GM19239 (cell line): Measurements from ENCODE around the gene CHN2.
A peak's percentile ranks its signal among the peaks of the same experiment; 100 is the strongest.

Source experiments
- DNase-seq: peaks from one replicate; pipeline ENCODE4 v3.0.0; 2011; ENCODE audit warnings: low spot score; ENCODE audit not compliant: insufficient read length
- FAIRE-seq: peaks from 2 replicates; lab custom pipeline; 2011; peaks lifted over from hg19 to GRCh38; lab: Jason Lieb, UNC

The CHN2 gene

DNA sequence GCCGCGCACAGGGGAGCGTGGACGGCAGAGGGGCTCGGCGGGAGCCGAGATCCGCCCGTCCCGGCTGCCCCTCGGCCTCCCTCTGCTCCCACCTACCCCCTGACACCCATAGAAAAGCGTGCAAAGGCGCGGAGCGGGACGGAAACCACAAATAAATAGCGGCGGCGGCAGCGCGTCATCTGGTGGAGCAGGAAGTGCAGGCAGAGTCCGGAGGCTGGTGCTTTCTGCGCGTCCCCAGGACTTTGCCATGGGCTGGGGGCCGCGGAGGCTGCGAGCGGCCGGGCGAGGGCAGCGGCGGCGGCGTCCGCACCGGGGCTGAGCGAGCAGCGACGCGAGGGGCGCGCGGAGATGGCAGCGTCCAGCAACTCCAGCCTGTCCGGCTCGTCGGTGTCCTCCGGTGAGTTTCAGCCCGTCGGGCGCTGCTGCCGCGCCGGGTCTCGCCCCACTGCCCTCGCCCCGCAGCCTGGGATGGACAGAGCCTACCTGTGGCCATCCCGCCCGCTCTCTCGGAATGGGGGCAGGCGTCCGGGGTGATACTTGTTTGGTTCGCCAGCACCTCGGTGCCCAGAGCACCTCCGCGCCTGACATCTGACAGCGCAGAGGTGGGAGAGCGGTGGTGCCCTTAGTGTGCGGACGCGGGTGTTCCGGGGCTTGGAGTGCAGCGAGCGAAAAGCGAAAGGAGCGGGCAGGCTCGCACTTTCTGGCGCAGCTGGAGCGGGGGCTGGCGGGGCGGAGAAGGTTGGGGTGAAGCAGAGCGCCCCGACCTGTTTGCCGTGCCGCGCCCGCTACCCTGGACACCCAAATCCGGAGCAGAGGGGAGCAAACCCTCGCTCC lies at the start of gene CHN2:
Gene CHN2 (plus strand): TSS at position 182 of the 834 bp plus-strand sequence.
- DNase-seq (peak; percentile 23), FAIRE-seq (no peak)

DNA sequence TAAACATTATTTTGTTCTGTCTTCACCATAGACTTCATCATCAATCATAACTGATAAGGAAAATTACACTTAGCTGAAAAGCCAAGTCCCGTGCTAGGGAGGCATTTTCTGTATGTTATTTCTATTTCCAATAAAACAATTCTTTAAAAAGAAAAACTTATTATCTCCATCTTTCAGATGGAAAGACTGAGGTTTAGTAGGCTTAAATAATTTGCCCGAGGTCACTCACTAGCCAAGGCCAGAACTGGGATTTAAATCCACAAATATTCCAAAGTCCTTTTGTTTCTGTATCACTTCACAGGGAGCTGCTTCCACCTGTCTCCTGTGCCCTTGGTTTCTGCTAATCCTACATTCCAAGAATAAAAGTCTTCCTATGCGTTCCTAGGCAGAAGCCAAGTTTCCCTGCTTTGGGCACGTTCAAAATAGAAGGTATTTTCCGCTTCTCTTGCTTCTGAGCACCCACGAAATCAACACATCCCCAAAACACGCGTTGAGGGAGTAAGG lies 49.0 kb upstream of the CHN2 start:
- DNase-seq: no peak
- no peak for FAIRE-seq

- FAIRE-seq (no peak), DNase-seq (no peak)
Measured at GRCh38 chr7:29146057-29146706, 48.4 kb upstream of the CHN2 start, which contains the start of gene CPVL. TSS of gene CPVL (minus strand) at chr7:29146537. CDS start at chr7:29121061, 25,476 bp downstream.

- FAIRE-seq (no peak), DNase-seq (no peak)
Measured at GRCh38 chr7:29146888-29147609, 47.5 kb upstream of the CHN2 start.

DNA sequence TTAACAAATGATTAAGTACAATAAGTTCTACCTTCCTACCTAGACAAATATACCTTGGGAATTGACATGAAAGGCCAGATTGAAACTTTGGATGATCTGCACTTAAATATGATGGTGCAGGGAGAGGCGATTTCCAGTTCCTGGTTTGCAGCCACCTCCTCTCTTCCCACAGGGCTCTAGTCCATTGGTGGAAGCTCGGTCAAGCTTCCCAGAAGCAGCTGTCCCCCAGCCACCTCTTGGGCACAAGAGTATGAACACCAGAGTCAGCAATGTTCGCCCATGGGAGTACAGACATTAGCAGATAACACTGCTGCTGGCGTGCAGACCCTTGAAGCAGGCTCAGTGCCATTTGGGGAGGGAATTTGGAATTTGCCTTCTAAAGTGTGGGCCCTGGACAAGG lies 46.8 kb upstream of the CHN2 start:
- no peak for FAIRE-seq

GRCh38 chr7:29149036-29149435 lies 45.5 kb upstream of the CHN2 start:
- no peak for FAIRE-seq
- DNase-seq: no peak

More for the DNA sequence above, 46.8 kb upstream of the CHN2 start:
- DNase-seq: no peak

DNA sequence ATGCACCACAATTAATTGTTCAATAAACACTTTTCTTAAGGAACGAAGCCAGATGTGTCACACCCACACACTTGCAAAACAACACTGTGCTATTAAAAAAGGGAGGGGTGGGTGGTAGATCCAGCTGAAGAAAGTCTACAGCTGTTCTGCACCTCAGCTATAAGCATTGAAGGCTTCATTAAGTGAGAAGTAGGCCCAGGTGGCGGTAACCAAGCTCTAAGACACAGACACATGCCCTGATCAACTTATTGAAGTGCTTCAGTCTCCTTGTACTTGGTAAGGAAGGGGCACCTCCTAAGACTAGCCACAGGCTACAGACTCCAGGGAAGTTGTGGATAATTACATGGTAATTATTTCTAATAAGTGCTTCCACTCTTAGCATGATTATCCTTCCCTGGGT lies 43.7 kb upstream of the CHN2 start:
- no peak for DNase-seq
- FAIRE-seq: no peak

DNA sequence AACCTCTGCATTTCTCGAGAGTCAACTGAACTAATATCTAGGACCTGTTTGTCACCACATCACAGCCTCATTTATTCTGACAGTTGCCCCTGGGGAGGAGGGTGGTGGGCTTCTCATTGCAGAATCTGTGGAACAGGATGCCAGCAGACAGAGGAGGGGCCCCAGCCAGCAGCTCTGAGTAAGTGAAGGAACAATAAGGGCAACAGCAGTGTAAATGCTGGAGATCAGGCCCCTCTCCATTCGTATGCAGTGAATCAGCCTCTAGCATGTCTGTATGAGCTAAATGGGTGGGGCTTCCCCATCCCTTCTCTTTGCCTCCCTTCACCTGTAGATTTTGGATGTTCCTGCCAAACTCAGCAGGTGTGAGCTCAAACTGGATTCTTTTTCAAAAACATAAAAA lies 40.5 kb upstream of the CHN2 start:
- FAIRE-seq: no peak
- no peak for DNase-seq

DNA sequence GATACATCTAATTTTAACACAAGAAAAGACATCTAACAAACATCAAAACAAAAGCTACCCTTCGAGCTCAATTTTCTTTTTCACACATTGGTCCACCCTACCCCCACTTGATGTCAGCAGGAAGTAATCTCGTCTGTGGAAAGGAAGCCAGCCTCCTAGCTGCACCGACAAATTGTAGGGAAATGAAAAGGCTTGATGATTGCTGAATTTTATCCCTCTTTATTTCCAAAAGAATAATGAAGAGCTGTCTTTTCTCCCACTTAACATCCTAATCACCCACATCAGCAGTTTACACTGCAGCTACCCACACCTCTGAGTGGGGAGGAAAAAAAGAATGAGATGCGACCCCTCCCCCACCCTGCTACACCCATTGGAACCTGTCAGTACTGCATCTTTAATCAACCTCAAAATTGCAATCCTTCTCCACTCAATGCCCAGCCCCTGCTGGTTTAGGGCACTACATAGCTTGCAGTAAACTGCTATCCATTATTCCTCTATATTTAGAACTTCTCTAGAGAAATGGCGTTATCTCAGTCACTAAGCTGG lies 37.6 kb upstream of the CHN2 start:
- FAIRE-seq: no peak

DNA sequence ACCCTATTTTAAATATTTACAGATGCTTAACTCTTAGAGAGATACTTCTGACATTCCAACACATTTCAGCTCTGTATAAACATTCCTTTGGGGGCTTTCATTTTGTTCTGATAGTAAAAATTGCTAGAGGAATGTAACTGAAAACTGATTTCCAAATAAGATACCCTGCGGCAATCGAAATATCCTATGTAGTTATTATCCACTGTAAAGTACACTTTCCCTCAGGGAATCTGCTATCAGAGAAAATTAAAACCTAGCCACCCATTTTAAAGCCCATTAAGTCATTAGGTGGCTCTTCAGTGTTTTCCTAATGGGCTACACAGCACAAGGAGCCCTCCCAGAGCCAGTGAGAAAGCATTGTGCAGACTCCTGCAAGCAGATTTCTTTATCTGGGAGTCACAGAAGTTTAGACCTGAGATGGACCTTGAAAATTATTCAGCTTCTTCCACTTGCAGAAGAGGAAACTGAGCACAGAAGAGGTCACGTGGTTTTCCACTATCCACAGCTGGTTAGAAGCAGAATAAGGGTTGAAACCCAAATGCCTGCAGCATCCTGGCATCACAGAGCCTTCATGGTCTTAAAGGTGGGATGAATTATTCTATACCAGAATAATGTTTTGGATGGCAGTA lies 35.7 kb upstream of the CHN2 start:
- DNase-seq: no peak
- no peak for FAIRE-seq

More for the DNA sequence above, 37.6 kb upstream of the CHN2 start:
- DNase-seq: no peak

GRCh38 chr7:29160080-29160479 lies 34.5 kb upstream of the CHN2 start:
- no peak for FAIRE-seq

GRCh38 chr7:29161231-29161630 lies 33.3 kb upstream of the CHN2 start:
- FAIRE-seq: no peak
- no peak for DNase-seq

More at GRCh38 chr7:29160080-29160479, 34.5 kb upstream of the CHN2 start:
- DNase-seq: no peak

DNA sequence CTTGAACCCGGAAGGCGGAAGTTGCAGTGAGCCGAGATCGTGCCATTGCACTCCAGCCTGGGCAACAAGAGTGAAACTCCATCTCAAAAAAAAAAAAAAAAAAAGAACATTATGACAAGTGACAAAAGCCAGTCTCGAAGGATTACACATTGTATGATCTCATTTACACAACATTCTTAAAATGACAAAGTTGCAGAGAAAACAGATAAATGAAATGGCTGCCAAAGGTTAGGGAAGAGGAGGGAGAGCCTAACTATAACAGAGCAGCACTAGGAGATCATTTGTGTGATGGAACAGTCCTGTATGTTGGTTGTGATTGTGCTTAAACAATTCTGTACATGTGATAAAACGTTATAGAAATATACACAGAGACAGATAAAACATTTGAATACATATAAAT lies 32.0 kb upstream of the CHN2 start:
- DNase-seq: no peak
- no peak for FAIRE-seq

- no peak for FAIRE-seq
- no peak for DNase-seq
Measured at GRCh38 chr7:29163854-29164253, 30.7 kb upstream of the CHN2 start.

GRCh38 chr7:29167721-29168120 lies 26.9 kb upstream of the CHN2 start:
- no peak for FAIRE-seq
- DNase-seq: no peak

DNA sequence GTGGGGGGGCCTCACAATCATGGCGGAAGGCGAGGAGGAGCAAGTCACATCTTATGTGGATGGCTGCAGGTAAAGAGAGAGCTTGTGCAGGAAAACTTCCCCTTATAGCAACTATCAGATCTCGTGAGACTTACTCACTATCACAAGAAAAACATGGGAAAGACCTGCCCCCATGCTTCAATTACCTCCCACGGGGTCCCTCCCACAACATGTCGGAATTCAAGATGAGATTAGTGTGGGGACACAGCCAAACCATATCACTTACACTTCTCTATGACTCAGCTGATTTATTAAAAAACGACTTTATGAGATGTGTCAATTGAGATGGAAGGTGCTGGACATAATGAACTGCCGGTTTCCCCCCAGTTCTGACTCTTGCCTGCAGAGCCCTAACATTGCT lies 23.8 kb upstream of the CHN2 start:
- no peak for FAIRE-seq
- DNase-seq: no peak

DNA sequence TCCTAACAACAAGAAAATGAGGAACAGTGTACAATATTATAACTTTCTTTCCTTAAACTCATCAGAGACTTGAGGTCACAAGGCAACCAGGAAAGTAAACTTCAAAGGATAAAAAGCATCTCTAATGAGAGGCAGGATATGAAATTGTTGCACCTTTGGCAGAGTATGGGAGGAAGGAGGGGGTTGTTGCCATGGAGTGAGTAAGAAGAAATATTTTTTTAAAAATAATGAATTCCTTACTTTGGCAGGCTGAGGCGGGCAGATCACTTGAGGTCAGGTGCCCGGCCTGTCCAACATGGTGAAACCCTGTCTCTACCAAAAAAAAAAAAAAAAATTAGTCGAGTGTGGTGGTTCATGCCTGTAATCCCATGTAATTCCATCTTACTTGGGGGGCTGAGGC lies 21.1 kb upstream of the CHN2 start:
- FAIRE-seq: no peak
- DNase-seq: no peak

- FAIRE-seq: no peak
- DNase-seq: no peak
Measured at GRCh38 chr7:29177963-29178600, 16.5 kb upstream of the CHN2 start.

DNA sequence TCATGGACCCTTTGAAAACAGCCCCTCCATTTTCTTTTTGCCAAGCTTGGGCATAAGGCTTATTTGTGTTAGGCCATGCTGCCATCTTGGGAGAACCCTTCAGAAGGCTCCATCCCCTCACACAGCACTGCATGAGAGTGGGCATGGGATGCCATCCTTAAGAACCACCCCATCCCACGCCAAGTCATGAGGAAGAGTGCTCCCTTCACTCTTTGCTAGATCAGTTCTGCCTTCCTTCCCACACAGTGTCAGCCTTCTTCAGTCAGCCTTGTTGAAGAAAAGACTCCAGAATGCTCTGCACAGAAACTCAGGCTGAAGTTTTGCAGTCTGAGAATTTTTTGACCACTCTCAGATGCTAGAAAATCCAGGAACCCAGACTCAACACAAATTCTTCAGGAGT lies 15.5 kb upstream of the CHN2 start:
- no peak for DNase-seq
- no peak for FAIRE-seq

DNA sequence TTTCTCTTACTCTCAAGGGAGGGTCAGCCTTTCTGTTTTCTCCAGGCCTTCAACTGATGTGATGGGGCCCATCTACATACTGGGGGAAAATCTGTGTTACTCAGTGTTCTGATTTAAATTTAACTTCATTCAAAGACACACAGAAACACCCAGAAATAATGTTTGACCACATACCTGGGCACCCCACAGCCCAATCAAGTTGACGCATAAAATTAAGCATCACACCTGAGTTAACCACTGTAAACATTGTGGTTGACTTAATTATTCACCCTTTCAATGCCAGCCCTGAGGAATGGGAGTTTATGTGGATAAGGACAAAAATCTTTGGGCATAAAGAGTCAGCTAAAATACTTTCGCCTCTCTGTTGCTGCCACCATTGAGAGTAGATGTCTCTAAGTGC lies 10.0 kb upstream of the CHN2 start:
- FAIRE-seq (no peak), DNase-seq (no peak)
